ENCODE results near the gene RBM43. TPM values are rescaled to one million over a fixed set of nuclear protein-coding genes. Genes with fewer than 3 reads are reported as not detected.

RBM43 gene
- total and polyA plus RNA-seq, 2 of the 4 experiments (the other 2 are of a cell fraction), result 1.6 to 3.6 TPM

DNA sequence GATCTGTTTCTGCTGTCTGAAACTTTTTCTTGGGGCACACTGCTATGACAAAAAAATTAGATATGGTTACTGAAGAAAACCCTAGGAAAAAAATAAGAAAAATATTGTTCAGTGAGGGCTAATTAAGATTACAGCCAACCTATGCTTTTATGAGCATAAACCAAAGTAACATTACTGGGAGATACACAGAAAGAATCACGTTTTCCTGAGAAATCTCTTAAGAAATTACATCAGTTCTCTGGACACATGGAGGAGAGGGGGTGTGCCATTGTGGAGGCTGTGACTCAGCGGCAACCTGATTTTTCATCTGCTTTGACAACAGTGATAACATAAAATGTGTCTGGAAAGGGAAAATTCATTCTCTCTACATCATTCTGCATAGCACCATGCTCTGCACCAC, 41.2 kb upstream of the RBM43 start:
- Histone ChIP-seq H3K4me1 (ENCODE audit: control insufficient read depth, insufficient read depth, low read length) (peaks cover 9% of the 10 kb centered on the region), H2BK20ac (ENCODE audit: low read depth, low read length) (peak overlapping the region; percentile 77), H2BK120ac (ENCODE audit: low read depth, low read length) (peak overlapping the region; percentile 73; the same call in 1 of the 2 replicates), H2BK15ac (ENCODE audit: low read depth, low read length) (peak overlapping the region; percentile 24; the same call in 1 of the 3 replicates), H3K79me1 (ENCODE audit: low read depth in 1 of 2, low read length in 2 of 2) (no peaks in the 10 kb centered on the region), H2AK9ac (replicated peaks; ENCODE audit: low read depth, low read length, poor library complexity) (peak overlapping the region; percentile 15), H2BK5ac (ENCODE audit: low read depth, low read length, poor library complexity, severe bottlenecking) (no peak overlapping the region), H3K4ac (ENCODE audit: low read depth, low read length) (peak overlapping the region; percentile 64), H3K56ac (ENCODE audit: extremely low read depth, insufficient read depth, low read length) (no peak overlapping the region), H3K27me3 (ENCODE audit: control insufficient read depth, insufficient read depth, low read length) (no peaks in the 10 kb centered on the region), H3K23ac (ENCODE audit: low read depth, low read length) (peak overlapping the region; percentile 29; the same call in 1 of the 2 replicates), H4K91ac (ENCODE audit: insufficient read depth, low read depth, low read length) (peak overlapping the region; percentile 74; the same call in 1 of the 2 replicates), H2AFZ (replicated peaks; ENCODE audit: low read length, poor library complexity) (peak overlapping the region; percentile 52), H3K14ac (replicated peaks; ENCODE audit: low read depth, low read length) (no peak overlapping the region), H4K8ac (ENCODE audit: low read depth in 2 of 2, low read length in 2 of 2) (no peak overlapping the region; a peak in 3 of 4 replicates), H3K9ac (ENCODE audit: low read depth, low read length) (no peak overlapping the region), H4K20me1 (ENCODE audit: insufficient read depth, low read length) (no peaks in the 10 kb centered on the region), H3K36me3 (ENCODE audit: control insufficient read depth, insufficient read depth, low read length) (no peaks in the 10 kb centered on the region), H3K9me1 (ENCODE audit: insufficient read depth, low read length) (peaks cover 5% of the 10 kb centered on the region; the same call in 1 of the 2 replicates), H3K27ac (ENCODE audit: insufficient read depth, low read length) (no peak overlapping the region), H3K4me2 (ENCODE audit: low read depth, low read length) (no peak overlapping the region), H4K5ac (ENCODE audit: low read depth, low read length) (no peak overlapping the region), H3K18ac (ENCODE audit: low read depth, low read length) (no peak overlapping the region), H3K9me3 (ENCODE audit: control insufficient read depth, insufficient read depth, low read length) (no peaks in the 10 kb centered on the region), H2AK5ac (ENCODE audit: low read depth, low read length) (peak overlapping the region; percentile 23), H3K4me3 (ENCODE audit: insufficient read depth, low read depth, low read length) (no peak overlapping the region)
- dilution Hi-C loops (cut with HindIII; ENCODE audit: low sequenced_read_pairs, unreplicated experiment), result no loop called here
- intact Hi-C loops (cut with micrococcal nuclease), result no loop called here
- CTCF ChIA-PET, result no interaction called here
- ATAC-seq (ENCODE audit: low read depth), result peak; percentile 84
- in situ Hi-C loops (cut with MboI; ENCODE audit: low sequenced_read_pairs), result no loop called here
- POLR2A ChIA-PET (ENCODE audit: unreplicated experiment), result no interaction called here
- no TSS peak for BruUV-seq (replicated peaks)
- DNase-seq, result peak; percentile 90
- TF ChIP-seq FOS (IDR thresholded peaks at IDR 0.05; ENCODE audit: low read depth, low read length), result peak; percentile 73; the same call in 1 of the 2 replicates
- no peak for TF ChIP-seq RFX5 (IDR thresholded peaks at IDR 0.05; ENCODE audit: low read depth, low read length)
- TF ChIP-seq SMC3 (IDR thresholded peaks at IDR 0.05; ENCODE audit: low read depth, low read length), result no peak
- TF ChIP-seq NFE2L2 (IDR thresholded peaks at IDR 0.05; ENCODE audit: low read depth, low read length), result no peak
- no peak for TF ChIP-seq CHD1 (IDR thresholded peaks at IDR 0.05; ENCODE audit: low read depth, low read length)
- no peak for TF ChIP-seq MAFK (IDR thresholded peaks at IDR 0.05; ENCODE audit: low read depth, low read length)
- TF ChIP-seq MXI1 (IDR thresholded peaks at IDR 0.05; ENCODE audit: borderline replicate concordance, low read depth, low read length), result peak; percentile 82; the same call in 1 of the 2 replicates
- TF ChIP-seq, protein P1, sequence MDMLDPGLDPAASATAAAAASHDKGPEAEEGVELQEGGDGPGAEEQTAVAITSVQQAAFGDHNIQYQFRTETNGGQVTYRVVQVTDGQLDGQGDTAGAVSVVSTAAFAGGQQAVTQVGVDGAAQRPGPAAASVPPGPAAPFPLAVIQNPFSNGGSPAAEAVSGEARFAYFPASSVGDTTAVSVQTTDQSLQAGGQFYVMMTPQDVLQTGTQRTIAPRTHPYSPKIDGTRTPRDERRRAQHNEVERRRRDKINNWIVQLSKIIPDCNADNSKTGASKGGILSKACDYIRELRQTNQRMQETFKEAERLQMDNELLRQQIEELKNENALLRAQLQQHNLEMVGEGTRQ (IDR thresholded peaks at IDR 0.05; ENCODE audit: low read depth, low read length), result peak; percentile 29; the same call in 1 of the 2 replicates
- TF ChIP-seq BHLHE40 (IDR thresholded peaks at IDR 0.05; ENCODE audit: low read depth, low read length), result peak; percentile 82
- TF ChIP-seq CEBPB (IDR thresholded peaks at IDR 0.05; ENCODE audit: low read depth, low read length), result peak; percentile 57
- no CpG with 5 or more reads among the region's 2 CpGs for WGBS, 2 experiments (ENCODE audit: extremely low coverage in 2 of 2, insufficient read length in 1 of 2)
